A673 (cell line): ENCODE data around the gene NUCB1. TPM values are rescaled to one million over a fixed set of nuclear protein-coding genes. Genes with fewer than 3 reads are reported as not detected.
"Not testable (repeated sequence)": the region's sequence is repeated elsewhere in the genome, so short reads cannot be mapped to it uniquely, and the experiment has no call there.

Experiments used
- BruUV-seq: library from RNA; stranded (reverse); fragments of 400-500 nt; replicated peaks from 2 replicates; lab custom pipeline; 2021; lab: Mats Ljungman, UMichigan
- CTCF ChIA-PET: fragments of 300-600 bp; sonication (Branson Sonifier 250); formaldehyde crosslinking; loops from one replicate; lab custom pipeline; 2022; ENCODE audit warnings: antibody characterized with exemption; lab: Charles Lee
- POLR2A ChIA-PET: fragments of 300-600 bp; sonication (Branson Sonifier 250); formaldehyde crosslinking; loops from one replicate; lab custom pipeline; 2022; ENCODE audit warnings: antibody characterized with exemption; ENCODE audit not compliant: low non-redundant PET; lab: Charles Lee
- DNase-seq: peaks from one replicate; pipeline ENCODE4 v3.0.0-alpha.2; 2015; ENCODE audit warnings: low spot score
- H3K27ac ChIP-seq: fragments of 200-600 bp; sonication (generic); 2 replicates; pipeline ENCODE4 v1.5.1; 2016; ENCODE audit warnings: mixed run types, low read depth, mild to moderate bottlenecking, mixed read lengths, antibody characterized with exemption, low read length; ENCODE audit not compliant: poor library complexity, severe bottlenecking
- H3K27me3 ChIP-seq: fragments of 200-600 bp; sonication (generic); replicated peaks from 2 replicates; pipeline ENCODE4 v1.6.1; 2017; ENCODE audit warnings: mixed run types, low read depth, mild to moderate bottlenecking, mixed read lengths, antibody characterized with exemption, low read length; ENCODE audit not compliant: insufficient read depth, poor library complexity
- H3K36me3 ChIP-seq: fragments of 200-600 bp; sonication (generic); 2 replicates; pipeline ENCODE4 v1.6.1; 2016; ENCODE audit warnings: mixed run types, mild to moderate bottlenecking, mixed read lengths, antibody characterized with exemption, low read length; ENCODE audit not compliant: insufficient read depth, poor library complexity, severe bottlenecking
- H3K4me1 ChIP-seq: fragments of 200-600 bp; sonication (generic); 2 replicates; pipeline ENCODE4 v1.6.1; 2017; ENCODE audit warnings: mixed run types, mild to moderate bottlenecking, mixed read lengths, antibody characterized with exemption, low read length; ENCODE audit not compliant: insufficient read depth, poor library complexity, severe bottlenecking
- H3K4me3 ChIP-seq: fragments of 200-600 bp; sonication (generic); 2 replicates; pipeline ENCODE4 v1.5.1; 2016; ENCODE audit warnings: low read depth, mixed run types, mild to moderate bottlenecking, mixed read lengths, low read length; ENCODE audit not compliant: poor library complexity, severe bottlenecking
- H3K9me3 ChIP-seq: fragments of 200-600 bp; sonication (generic); 2 replicates; pipeline ENCODE4 v1.6.1; 2016; ENCODE audit warnings: mixed run types, low read depth, mild to moderate bottlenecking, mixed read lengths, antibody characterized with exemption, low read length; ENCODE audit not compliant: poor library complexity, severe bottlenecking
- CTCF ChIP-seq: fragments of 300-800, 200-600 bp; sonication (generic); conservative IDR thresholded peaks from 2 replicates; pipeline ENCODE4 v1.5.1; 2017; ENCODE audit warnings: low read depth, mild to moderate bottlenecking, antibody characterized with exemption, low read length, moderate library complexity, mixed read lengths
- EZH2 ChIP-seq: fragments of 200-600 bp; sonication (generic); IDR thresholded peaks from 2 replicates; pipeline ENCODE4 v1.6.1; 2017; ENCODE audit warnings: borderline replicate concordance, low read depth, mild to moderate bottlenecking, mixed read lengths, antibody characterized with exemption, low read length; ENCODE audit not compliant: poor library complexity, severe bottlenecking
- intact Hi-C: fragments of 100-400 bp; cut with micrococcal nuclease; formaldehyde crosslinking; loops from one replicate; pipeline ENCODE4 v1.10.0; 2022; ENCODE audit not compliant: unreplicated experiment
- total RNA-seq: library from RNA; stranded (reverse); gene quantifications from 2 replicates; pipeline ENCODE4 v1.2.3, GENCODE V29; 2021

NUCB1 gene
- total RNA-seq, 1 experiment from 2014 or later: 86.7 TPM

GRCh38 chr19:48925240-48925843 lies 25.2 kb downstream of the NUCB1 start:
- no peak for DNase-seq
- no peak overlapping the region for H3K4me3 ChIP-seq
- TF ChIP-seq EZH2: no peak
- no peak for TF ChIP-seq CTCF
- no TSS peak for BruUV-seq
- no peaks in the 10 kb centered on the region for H3K36me3 ChIP-seq
- CTCF ChIA-PET: no interaction called here
- no peak overlapping the region for H3K27ac ChIP-seq
- no peaks in the 10 kb centered on the region for H3K4me1 ChIP-seq
- intact Hi-C loops: no loop called here
- no peaks in the 10 kb centered on the region for H3K9me3 ChIP-seq
- POLR2A ChIA-PET: no interaction called here
- no peaks in the 10 kb centered on the region for H3K27me3 ChIP-seq

GRCh38 chr19:48925890-48926289 lies 25.8 kb downstream of the NUCB1 start:
- CTCF ChIA-PET, H3K27me3 ChIP-seq, H3K4me3 ChIP-seq, BruUV-seq, H3K9me3 ChIP-seq, POLR2A ChIA-PET, DNase-seq, H3K4me1 ChIP-seq, H3K36me3 ChIP-seq, intact Hi-C loops, H3K27ac ChIP-seq: not testable (repeated sequence)

- ChIA-PET POLR2A (no interaction called here), CTCF (interaction anchor here (0.7 kb wide), 1 partner anchor 44 kb away, joined by 5 read pairs; no protein-coding TSS in a partner anchor)
- H3K27me3 ChIP-seq: no peaks in the 10 kb centered on the region
- no peaks in the 10 kb centered on the region for H3K4me1 ChIP-seq
- intact Hi-C loops: no loop called here
- TF ChIP-seq EZH2 (no peak), CTCF (no peak)
- H3K4me3 ChIP-seq: no peak overlapping the region
- no peaks in the 10 kb centered on the region for H3K9me3 ChIP-seq
- DNase-seq: peak; percentile 60
- no peaks in the 10 kb centered on the region for H3K36me3 ChIP-seq
- no peak overlapping the region for H3K27ac ChIP-seq
- BruUV-seq: no TSS peak
Observed at GRCh38 chr19:48926909-48927308, 26.8 kb downstream of the NUCB1 start.

- H3K27ac ChIP-seq, intact Hi-C loops, H3K9me3 ChIP-seq, H3K4me1 ChIP-seq, POLR2A ChIA-PET, H3K27me3 ChIP-seq, H3K36me3 ChIP-seq, H3K4me3 ChIP-seq, BruUV-seq, DNase-seq, CTCF ChIA-PET: not testable (repeated sequence)
Observed at GRCh38 chr19:48927692-48928091, 27.6 kb downstream of the NUCB1 start.
